Panc1 (cell line): ENCODE data around the gene CCM2L. TPM values are rescaled to one million over a fixed set of nuclear protein-coding genes. Genes with fewer than 3 reads are reported as not detected.

Experiments used
- ATAC-seq: fragments of 200-7000 bp; cut with Tn5 transposase; 2 replicates; pipeline ENCODE4 v1.9.1; 2020; ENCODE audit warnings: mild to moderate bottlenecking, moderate library complexity
- BruUV-seq: library from RNA; stranded (reverse); fragments of 400-500 nt; replicated peaks from 2 replicates; lab custom pipeline; 2021; lab: Mats Ljungman, UMichigan
- CTCF ChIA-PET: fragments of 300-600 bp; sonication (Branson Sonifier 250); formaldehyde crosslinking; loops from one replicate; lab custom pipeline; 2022; ENCODE audit warnings: antibody characterized with exemption; lab: Charles Lee
- POLR2A ChIA-PET: fragments of 300-600 bp; sonication (Branson Sonifier 250); formaldehyde crosslinking; loops from one replicate; lab custom pipeline; 2022; ENCODE audit warnings: antibody characterized with exemption; lab: Charles Lee
- DNase-seq: peaks from one replicate; pipeline ENCODE4 v3.0.0-alpha.2; 2010; ENCODE audit warnings: low read depth, low spot score
- H3K27ac ChIP-seq: 2 replicates; pipeline ENCODE4 v1.5.1; 2011; ENCODE audit warnings: mild to moderate bottlenecking, low read length, inconsistent platforms
- H3K27me3 ChIP-seq: fragments of 200-500 bp; sonication (Bioruptor generic); 2 replicates; pipeline ENCODE4 v1.6.0; 2014; ENCODE audit warnings: low read length, inconsistent platforms; ENCODE audit not compliant: control insufficient read depth, insufficient read depth
- H3K36me3 ChIP-seq: fragments of 200-500 bp; sonication (Bioruptor generic); 2 replicates; pipeline ENCODE4 v1.5.1; 2014; ENCODE audit warnings: inconsistent platforms, mild to moderate bottlenecking, low read length, moderate library complexity; ENCODE audit not compliant: control insufficient read depth, insufficient read depth
- H3K4me1 ChIP-seq: 2 replicates; pipeline ENCODE4 v1.5.1; 2011; ENCODE audit warnings: inconsistent platforms, mild to moderate bottlenecking, low read length, moderate library complexity; ENCODE audit not compliant: control insufficient read depth, insufficient read depth
- H3K4me3 ChIP-seq, 2 experiments: 2 replicates each; pipeline ENCODE4 v1.5.1; 2011 to 2012; ENCODE audit warnings: low read depth in 2 of 2, low read length in 2 of 2, mild to moderate bottlenecking in 2 of 2, inconsistent platforms in 1 of 2, moderate library complexity in 1 of 2
- H3K9me3 ChIP-seq: fragments of 200-500 bp; sonication (Bioruptor generic); 2 replicates; pipeline ENCODE4 v1.5.1; 2014; ENCODE audit warnings: low read depth, mild to moderate bottlenecking, inconsistent platforms, low read length, moderate library complexity; ENCODE audit not compliant: control insufficient read depth, insufficient read depth
- CTCF ChIP-seq: fragments of 450-650 bp; IDR thresholded peaks from 2 replicates; pipeline ENCODE4 v1.5.1; 2017; ENCODE audit warnings: mild to moderate bottlenecking
- POLR2AphosphoS5 ChIP-seq: IDR thresholded peaks from 2 replicates; pipeline ENCODE4 v1.6.1; 2012; ENCODE audit warnings: mild to moderate bottlenecking, low read depth, low read length, moderate library complexity
- REST ChIP-seq, 2 experiments: IDR thresholded peaks; 2 replicates each; pipeline ENCODE4 v1.6.1; 2011 to 2012; ENCODE audit warnings: low read depth in 2 of 2, control low read depth in 1 of 2, low read length in 1 of 2, mild to moderate bottlenecking in 1 of 2, moderate library complexity in 1 of 2; ENCODE audit not compliant: insufficient read depth in 1 of 2
- SIN3A ChIP-seq: IDR thresholded peaks from 2 replicates; pipeline ENCODE4 v1.6.1; 2012; ENCODE audit warnings: low read depth, mild to moderate bottlenecking, low read length, moderate library complexity, borderline replicate concordance; ENCODE audit not compliant: insufficient read depth
- TCF7L2 ChIP-seq: IDR thresholded peaks from 2 replicates; pipeline ENCODE4 v1.6.1; 2011; ENCODE audit warnings: mild to moderate bottlenecking, low read depth, low read length, inconsistent platforms
- in situ Hi-C: cut with HindIII; loops from 2 replicates; pipeline ENCODE4 v1.10.0; 2016; ENCODE audit warnings: low sequenced_read_pairs, low pct_unique_long_range_greater_than_20kb
- intact Hi-C: fragments of 100-400 bp; cut with micrococcal nuclease; formaldehyde crosslinking; loops from one replicate; pipeline ENCODE4 v1.10.0; 2022; ENCODE audit not compliant: unreplicated experiment
- total RNA-seq: library from RNA; stranded (reverse); gene quantifications from one replicate; pipeline ENCODE4 v1.2.1, GENCODE V29; 2021; ENCODE audit not compliant: unreplicated experiment

The CCM2L gene
- total RNA-seq, 1 experiment from 2014 or later, result 45.4 TPM

- BruUV-seq, result no TSS peak
- Histone ChIP-seq H3K4me1 (no peaks in the 10 kb centered on the region), H3K4me3 (no peak overlapping the region), H3K27me3 (peaks cover 8% of the 10 kb centered on the region; the same call in 1 of the 2 replicates), H3K9me3 (no peaks in the 10 kb centered on the region), H3K36me3 (no peaks in the 10 kb centered on the region), H3K27ac (no peak overlapping the region)
- intact Hi-C loops (no loop called here), in situ Hi-C loops (no loop called here)
- POLR2A ChIA-PET, result interaction anchor here (0.6 to 0.7 kb wide), 2 partner anchors 14 to 15 kb away, joined by 8 to 11 read pairs; no protein-coding TSS in a partner anchor
- CTCF ChIA-PET, result no interaction called here
- ATAC-seq (no peak), DNase-seq (no peak)
- TF ChIP-seq CTCF, result no peak
- no peak for TF ChIP-seq SIN3A
- TF ChIP-seq TCF7L2, result no peak
- TF ChIP-seq POLR2AphosphoS5, result no peak
- no peak for TF ChIP-seq REST (IDR thresholded peaks at IDR 0.05; ENCODE audit: insufficient read depth in 1 of 2, low read depth in 2 of 2, low read length in 1 of 2)
Measured at GRCh38 chr20:32067234-32067821, 57.1 kb downstream of the CCM2L start.

GRCh38 chr20:32068174-32068573, 57.9 kb downstream of the CCM2L start:
- intact Hi-C loops, result no loop called here
- in situ Hi-C loops, result no loop called here
- no peaks in the 10 kb centered on the region for H3K36me3 ChIP-seq
- H3K27me3 ChIP-seq, result peaks cover 5% of the 10 kb centered on the region; the same call in 1 of the 2 replicates
- BruUV-seq, result no TSS peak
- TF ChIP-seq POLR2AphosphoS5 (no peak), TCF7L2 (no peak)
- no peak for DNase-seq
- POLR2A ChIA-PET, result no interaction called here
- CTCF ChIA-PET, result no interaction called here
- no peak overlapping the region for H3K27ac ChIP-seq
- H3K4me1 ChIP-seq, result no peaks in the 10 kb centered on the region
- ATAC-seq, result no peak
- no peaks in the 10 kb centered on the region for H3K9me3 ChIP-seq
- no peak overlapping the region for H3K4me3 ChIP-seq

GRCh38 chr20:32069711-32070110, 59.5 kb downstream of the CCM2L start:
- H3K4me1 ChIP-seq, result no peaks in the 10 kb centered on the region
- ChIA-PET POLR2A (no interaction called here), CTCF (no interaction called here)
- H3K27me3 ChIP-seq, result peaks cover 5% of the 10 kb centered on the region; the same call in 1 of the 2 replicates
- in situ Hi-C loops (no loop called here), intact Hi-C loops (loop anchor here (5.0 kb wide), 1 partner anchor 32 kb away; no protein-coding TSS in a partner anchor)
- no TSS peak for BruUV-seq
- H3K4me3 ChIP-seq, result no peak overlapping the region
- H3K27ac ChIP-seq, result no peak overlapping the region
- ATAC-seq (no peak), DNase-seq (no peak)
- no peak for TF ChIP-seq SIN3A
- TF ChIP-seq REST (IDR thresholded peaks at IDR 0.05; ENCODE audit: insufficient read depth in 1 of 2, low read depth in 2 of 2, low read length in 1 of 2), result no peak
- TF ChIP-seq TCF7L2, result no peak
- no peak for TF ChIP-seq POLR2AphosphoS5
- TF ChIP-seq CTCF, result no peak
- no peaks in the 10 kb centered on the region for H3K9me3 ChIP-seq
- no peaks in the 10 kb centered on the region for H3K36me3 ChIP-seq
